HL-60 (cell line): ENCODE data around the gene NECTIN4.

Experiments used
- GABPA ChIP-seq: IDR thresholded peaks from 2 replicates; pipeline ENCODE4 v1.6.1; 2012; ENCODE audit warnings: low read depth
- POLR2AphosphoS5 ChIP-seq: IDR thresholded peaks from 2 replicates; pipeline ENCODE4 v1.6.1; 2012; ENCODE audit warnings: low read depth
- REST ChIP-seq: IDR thresholded peaks from 2 replicates; pipeline ENCODE4 v1.6.1; 2012; ENCODE audit warnings: low read depth; ENCODE audit not compliant: insufficient replicate concordance
- SPI1 ChIP-seq: IDR thresholded peaks from 2 replicates; pipeline ENCODE4 v1.6.1; 2012; ENCODE audit warnings: low read depth, mild to moderate bottlenecking, borderline replicate concordance
- TF ChIP-seq, protein P1 (sequence below): IDR thresholded peaks from one replicate; pipeline ENCODE4 v1.5.1; 2011; ENCODE audit warnings: low read length, control low read depth, inconsistent platforms; ENCODE audit not compliant: insufficient read depth

GRCh38 chr1:161106431-161106830, 17.1 kb upstream of the NECTIN4 start:
- TF ChIP-seq, protein P1, sequence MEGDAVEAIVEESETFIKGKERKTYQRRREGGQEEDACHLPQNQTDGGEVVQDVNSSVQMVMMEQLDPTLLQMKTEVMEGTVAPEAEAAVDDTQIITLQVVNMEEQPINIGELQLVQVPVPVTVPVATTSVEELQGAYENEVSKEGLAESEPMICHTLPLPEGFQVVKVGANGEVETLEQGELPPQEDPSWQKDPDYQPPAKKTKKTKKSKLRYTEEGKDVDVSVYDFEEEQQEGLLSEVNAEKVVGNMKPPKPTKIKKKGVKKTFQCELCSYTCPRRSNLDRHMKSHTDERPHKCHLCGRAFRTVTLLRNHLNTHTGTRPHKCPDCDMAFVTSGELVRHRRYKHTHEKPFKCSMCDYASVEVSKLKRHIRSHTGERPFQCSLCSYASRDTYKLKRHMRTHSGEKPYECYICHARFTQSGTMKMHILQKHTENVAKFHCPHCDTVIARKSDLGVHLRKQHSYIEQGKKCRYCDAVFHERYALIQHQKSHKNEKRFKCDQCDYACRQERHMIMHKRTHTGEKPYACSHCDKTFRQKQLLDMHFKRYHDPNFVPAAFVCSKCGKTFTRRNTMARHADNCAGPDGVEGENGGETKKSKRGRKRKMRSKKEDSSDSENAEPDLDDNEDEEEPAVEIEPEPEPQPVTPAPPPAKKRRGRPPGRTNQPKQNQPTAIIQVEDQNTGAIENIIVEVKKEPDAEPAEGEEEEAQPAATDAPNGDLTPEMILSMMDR = no peak
- TF ChIP-seq POLR2AphosphoS5 (no peak), SPI1 (no peak), REST (no peak), GABPA (no peak)
